ENCODE results near the gene MTR.

MTR gene

DNA sequence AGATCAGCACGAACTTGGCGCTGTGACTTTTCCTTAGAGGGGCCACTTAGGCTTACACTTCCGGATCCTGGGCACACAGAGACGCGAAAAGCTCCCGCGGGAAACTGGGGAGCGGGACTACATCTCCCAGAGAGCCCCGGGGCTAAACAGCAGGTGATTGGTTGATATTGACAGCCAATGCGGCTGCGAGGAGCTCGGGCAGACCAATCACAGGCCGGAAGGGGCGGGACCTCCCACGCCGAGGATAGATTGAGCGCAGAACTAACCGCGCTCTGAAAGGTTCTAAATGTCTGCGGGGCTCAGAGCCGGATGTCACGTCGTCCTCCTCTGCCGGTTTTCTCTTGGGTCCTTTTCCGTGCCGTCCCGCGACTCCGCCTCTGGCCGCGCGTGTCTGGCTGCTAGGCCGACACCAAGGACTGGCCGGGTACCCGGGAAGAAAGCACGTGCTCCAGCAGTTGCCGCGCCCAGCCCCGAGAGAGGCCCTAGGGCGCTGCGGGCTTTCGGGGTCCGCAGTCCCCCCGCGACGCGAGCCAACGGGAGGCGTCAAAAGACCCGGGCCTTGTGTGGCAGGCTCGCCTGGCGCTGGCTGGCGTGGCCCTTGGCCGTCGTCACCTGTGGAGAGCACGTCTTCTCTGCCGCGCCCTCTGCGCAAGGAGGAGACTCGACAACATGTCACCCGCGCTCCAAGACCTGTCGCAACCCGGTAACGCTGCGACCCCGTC lies at the start of gene MTR:
Gene MTR (plus strand): TSS at position 258 of the 722 bp plus-strand sequence. CDS start 412 bp downstream, at position 670.
- H3K36me3 ChIP-seq (ENCODE audit: insufficient read depth, low read length) = peaks cover 5% of the 10 kb centered on the region; the same call in 1 of the 2 replicates
- H3K4me1 ChIP-seq (ENCODE audit: insufficient read depth, low read length, severe bottlenecking) = peaks cover 32% of the 10 kb centered on the region
- H3K79me2 ChIP-seq (ENCODE audit: insufficient read depth, low read length) = peaks cover 39% of the 10 kb centered on the region
- H2AFZ ChIP-seq (ENCODE audit: low read length) = peak within 1 kb of the TSS; percentile 92
- H3K4me3 ChIP-seq (ENCODE audit: low read depth, low read length, poor library complexity, severe bottlenecking) = peak within 1 kb of the TSS; percentile 97
- H3K27ac ChIP-seq (ENCODE audit: low read depth, low read length, poor library complexity, severe bottlenecking) = peak within 1 kb of the TSS; percentile 71
- peak within 1 kb of the TSS; percentile 92 for H3K4me2 ChIP-seq (ENCODE audit: low read length)
- TF ChIP-seq, protein P1, sequence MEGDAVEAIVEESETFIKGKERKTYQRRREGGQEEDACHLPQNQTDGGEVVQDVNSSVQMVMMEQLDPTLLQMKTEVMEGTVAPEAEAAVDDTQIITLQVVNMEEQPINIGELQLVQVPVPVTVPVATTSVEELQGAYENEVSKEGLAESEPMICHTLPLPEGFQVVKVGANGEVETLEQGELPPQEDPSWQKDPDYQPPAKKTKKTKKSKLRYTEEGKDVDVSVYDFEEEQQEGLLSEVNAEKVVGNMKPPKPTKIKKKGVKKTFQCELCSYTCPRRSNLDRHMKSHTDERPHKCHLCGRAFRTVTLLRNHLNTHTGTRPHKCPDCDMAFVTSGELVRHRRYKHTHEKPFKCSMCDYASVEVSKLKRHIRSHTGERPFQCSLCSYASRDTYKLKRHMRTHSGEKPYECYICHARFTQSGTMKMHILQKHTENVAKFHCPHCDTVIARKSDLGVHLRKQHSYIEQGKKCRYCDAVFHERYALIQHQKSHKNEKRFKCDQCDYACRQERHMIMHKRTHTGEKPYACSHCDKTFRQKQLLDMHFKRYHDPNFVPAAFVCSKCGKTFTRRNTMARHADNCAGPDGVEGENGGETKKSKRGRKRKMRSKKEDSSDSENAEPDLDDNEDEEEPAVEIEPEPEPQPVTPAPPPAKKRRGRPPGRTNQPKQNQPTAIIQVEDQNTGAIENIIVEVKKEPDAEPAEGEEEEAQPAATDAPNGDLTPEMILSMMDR (IDR thresholded peaks at IDR 0.05; ENCODE audit: low read length) = no peak
- no peak for TF ChIP-seq EZH2 (IDR thresholded peaks at IDR 0.05; ENCODE audit: borderline replicate concordance, low read length)
- H3K9me2 ChIP-seq (ENCODE audit: low read depth, low read length) = no peaks in the 10 kb centered on the region
- H3K9ac ChIP-seq (ENCODE audit: low read length) = peak within 1 kb of the TSS; percentile 94
- no peaks in the 10 kb centered on the region for H4K20me1 ChIP-seq (ENCODE audit: insufficient read depth, low read length)
- no peaks in the 10 kb centered on the region for H3F3A ChIP-seq (ENCODE audit: insufficient read depth, low read length)
- no peaks in the 10 kb centered on the region for H3K9me3 ChIP-seq (ENCODE audit: low read length)
- H3K27me3 ChIP-seq (ENCODE audit: insufficient read depth, low read length) = no peaks in the 10 kb centered on the region

DNA sequence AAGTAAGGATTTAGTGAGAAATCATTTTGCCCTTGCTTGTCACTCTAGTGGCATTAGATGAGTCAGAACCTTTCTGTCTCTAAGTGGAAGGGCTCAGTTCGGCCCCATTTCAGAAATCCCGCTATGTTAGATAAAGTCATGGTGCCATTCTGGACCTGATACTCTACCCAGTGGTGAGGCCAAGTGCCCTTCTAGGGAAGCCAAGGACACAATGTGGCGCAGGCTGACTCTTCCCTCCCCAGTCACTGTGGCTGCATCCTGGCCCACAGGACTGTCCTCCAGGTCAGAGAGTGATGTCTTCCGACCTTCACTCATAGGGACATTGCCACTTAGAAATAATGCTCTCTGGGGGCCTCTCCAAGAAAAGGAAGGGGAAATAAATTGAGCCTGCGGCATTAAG lies 48.3 kb upstream of the MTR start:
- Histone ChIP-seq H3K27me3 (ENCODE audit: insufficient read depth, low read length) (no peaks in the 10 kb centered on the region), H2AFZ (ENCODE audit: low read length) (no peak overlapping the region), H3K79me2 (ENCODE audit: insufficient read depth, low read length) (no peaks in the 10 kb centered on the region), H3K9me2 (ENCODE audit: low read depth, low read length) (no peaks in the 10 kb centered on the region), H3K9ac (ENCODE audit: low read length) (no peak overlapping the region), H3K4me1 (ENCODE audit: insufficient read depth, low read length, severe bottlenecking) (no peaks in the 10 kb centered on the region), H3F3A (ENCODE audit: insufficient read depth, low read length) (no peaks in the 10 kb centered on the region), H3K36me3 (ENCODE audit: insufficient read depth, low read length) (no peaks in the 10 kb centered on the region), H4K20me1 (ENCODE audit: insufficient read depth, low read length) (no peaks in the 10 kb centered on the region), H3K4me2 (ENCODE audit: low read length) (no peak overlapping the region), H3K4me3 (ENCODE audit: low read depth, low read length, poor library complexity, severe bottlenecking) (no peak overlapping the region), H3K27ac (ENCODE audit: low read depth, low read length, poor library complexity, severe bottlenecking) (no peak overlapping the region), H3K9me3 (ENCODE audit: low read length) (no peaks in the 10 kb centered on the region)
- TF ChIP-seq, protein P1 (IDR thresholded peaks at IDR 0.05; ENCODE audit: low read length) = no peak
- no peak for TF ChIP-seq EZH2 (IDR thresholded peaks at IDR 0.05; ENCODE audit: borderline replicate concordance, low read length)

DNA sequence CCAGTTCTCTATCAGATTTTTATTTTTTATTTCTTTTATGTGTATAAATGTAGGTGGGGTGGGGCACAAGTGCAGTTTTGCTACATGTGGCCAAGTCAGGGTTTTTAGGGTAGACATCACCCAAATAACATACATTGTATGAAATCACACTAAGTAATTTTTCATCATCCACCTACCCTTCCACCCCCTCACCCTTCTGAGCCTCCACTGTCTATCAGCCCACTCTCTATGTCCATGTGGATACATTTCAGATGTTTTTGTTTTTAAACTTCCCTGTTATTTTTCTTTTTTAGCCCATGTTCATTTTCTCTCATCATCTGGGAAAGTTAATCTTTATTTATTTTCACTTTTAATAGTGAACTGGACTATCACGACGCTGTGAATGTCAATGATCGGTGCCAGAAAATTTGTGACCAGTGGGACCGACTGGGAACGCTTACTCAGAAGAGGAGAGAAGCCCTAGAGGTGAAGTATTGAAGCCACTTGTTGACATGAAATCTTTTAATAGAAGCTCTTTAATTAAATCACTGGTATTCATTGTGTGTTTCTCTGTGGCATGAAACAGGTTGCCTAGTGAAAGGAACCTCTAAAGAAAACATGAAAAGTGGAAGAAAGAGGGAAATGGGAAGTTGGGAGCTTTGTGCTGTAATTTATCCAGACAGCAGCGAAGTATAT lies 47.6 kb upstream of the MTR start:
- Histone ChIP-seq H3K9me2 (ENCODE audit: low read depth, low read length) (no peaks in the 10 kb centered on the region), H3K36me3 (ENCODE audit: insufficient read depth, low read length) (no peaks in the 10 kb centered on the region), H3K27ac (ENCODE audit: low read depth, low read length, poor library complexity, severe bottlenecking) (no peak overlapping the region), H3K79me2 (ENCODE audit: insufficient read depth, low read length) (no peaks in the 10 kb centered on the region), H4K20me1 (ENCODE audit: insufficient read depth, low read length) (no peaks in the 10 kb centered on the region), H3K4me2 (ENCODE audit: low read length) (no peak overlapping the region), H3K4me1 (ENCODE audit: insufficient read depth, low read length, severe bottlenecking) (no peaks in the 10 kb centered on the region), H3K4me3 (ENCODE audit: low read depth, low read length, poor library complexity, severe bottlenecking) (no peak overlapping the region), H3K9me3 (ENCODE audit: low read length) (no peaks in the 10 kb centered on the region), H2AFZ (ENCODE audit: low read length) (no peak overlapping the region), H3F3A (ENCODE audit: insufficient read depth, low read length) (no peaks in the 10 kb centered on the region), H3K9ac (ENCODE audit: low read length) (no peak overlapping the region), H3K27me3 (ENCODE audit: insufficient read depth, low read length) (no peaks in the 10 kb centered on the region)
- TF ChIP-seq, protein P1 (IDR thresholded peaks at IDR 0.05; ENCODE audit: low read length) = no peak
